H1 (cell line): Measurements from ENCODE around the gene SLC7A5. TPM values are rescaled to one million over a fixed set of nuclear protein-coding genes. Genes with fewer than 3 reads are reported as not detected.

Experiments
- CTCF ChIA-PET: fragments of 300-600 bp; sonication (Branson Sonifier 250); formaldehyde crosslinking; loops from one replicate; lab custom pipeline; 2021; ENCODE audit not compliant: partially characterized antibody; lab: Charles Lee
- POLR2A ChIA-PET: fragments of 300-600 bp; sonication (Branson Sonifier 250); formaldehyde crosslinking; loops from one replicate; lab custom pipeline; 2021; ENCODE audit warnings: inconsistent platforms; ENCODE audit not compliant: partially characterized antibody; lab: Charles Lee
- DNase-seq, 2 experiments: peaks; one replicate each; pipeline versions ENCODE4 v3.0.0 to v3.0.0-alpha.2; 2010 to 2022; ENCODE audit warnings: low spot score in 2 of 2, low read depth in 1 of 2, mixed read lengths in 1 of 2
- FAIRE-seq: peaks from 2 replicates; lab custom pipeline; 2011; peaks lifted over from hg19 to GRCh38; lab: Jason Lieb, UNC
- H2AFZ ChIP-seq: 2 replicates; pipeline ENCODE4 v1.8.1; 2012; ENCODE audit warnings: low read length, inconsistent platforms
- H2AK5ac ChIP-seq: 2 replicates; pipeline ENCODE4 v1.6.1; 2013; ENCODE audit warnings: low read depth, low read length
- H2BK120ac ChIP-seq: replicated peaks from 2 replicates; pipeline ENCODE3; 2013; ENCODE audit warnings: low read depth, low read length, inconsistent platforms
- H2BK12ac ChIP-seq: 2 replicates; pipeline ENCODE4 v1.6.1; 2013; ENCODE audit warnings: low read depth, low read length
- H2BK15ac ChIP-seq: 2 replicates; pipeline ENCODE4 v1.6.1; 2013; ENCODE audit warnings: low read length
- H2BK20ac ChIP-seq: 2 replicates; pipeline ENCODE4 v1.6.1; 2013; ENCODE audit warnings: low read length
- H2BK5ac ChIP-seq: 2 replicates; pipeline ENCODE4 v1.6.1; 2013; ENCODE audit warnings: low read depth, low read length
- H3K14ac ChIP-seq: 2 replicates; pipeline ENCODE4 v1.6.1; 2013; ENCODE audit warnings: inconsistent platforms; ENCODE audit not compliant: insufficient read length
- H3K18ac ChIP-seq: 2 replicates; pipeline ENCODE4 v1.6.1; 2013; ENCODE audit warnings: low read length; ENCODE audit errors: extremely low read depth
- H3K23ac ChIP-seq: 2 replicates; pipeline ENCODE4 v1.6.1; 2013; ENCODE audit warnings: inconsistent platforms; ENCODE audit not compliant: insufficient read length
- H3K23me2 ChIP-seq: 2 replicates; pipeline ENCODE4 v1.6.1; 2013; ENCODE audit warnings: low read depth, low read length
- H3K27ac ChIP-seq: 2 replicates; pipeline ENCODE4 v1.6.1; 2011; ENCODE audit warnings: low read depth, low read length, inconsistent platforms
- H3K27me3 ChIP-seq, 4 experiments: replicated peaks in 1 of 4; 1 replicate in 1 of 4; 2 replicates in 3 of 4; pipeline versions ENCODE4 v1.6.1 to v1.8.1; 2011 to 2013; ENCODE audit warnings: low read length in 3 of 4, mild to moderate bottlenecking in 3 of 4, inconsistent platforms in 2 of 4, mixed read lengths in 2 of 4, moderate library complexity in 1 of 4; ENCODE audit not compliant: control insufficient read depth in 3 of 4, insufficient read depth in 3 of 4; ENCODE audit errors: extremely low read depth in 1 of 4
- H3K36me3 ChIP-seq, 4 experiments: 2 replicates each; pipeline versions ENCODE4 v1.6.1 to v1.8.1; 2011 to 2013; ENCODE audit warnings: mild to moderate bottlenecking in 4 of 4, low read length in 3 of 4, moderate library complexity in 2 of 4, control low read depth in 1 of 4, inconsistent platforms in 1 of 4; ENCODE audit not compliant: insufficient read depth in 4 of 4, control insufficient read depth in 2 of 4
- H3K4ac ChIP-seq: replicated peaks from 2 replicates; pipeline ENCODE3; 2013; ENCODE audit warnings: low read length, low read depth, mixed read lengths, inconsistent platforms; ENCODE audit not compliant: insufficient read length
- H3K4me1 ChIP-seq, 4 experiments: replicated peaks in 1 of 4; 1 replicate in 1 of 4; 2 replicates in 3 of 4; pipeline versions ENCODE4 v1.6.1 to v1.8.1; 2011 to 2013; ENCODE audit warnings: low read length in 3 of 4, inconsistent platforms in 2 of 4, mixed read lengths in 1 of 4; ENCODE audit not compliant: insufficient read depth in 4 of 4, control insufficient read depth in 3 of 4
- H3K4me2 ChIP-seq, 2 experiments: 2 replicates each; pipeline versions ENCODE4 v1.6.1 to v1.8.1; 2011 to 2013; ENCODE audit warnings: low read depth in 2 of 2, low read length in 2 of 2, control low read depth in 1 of 2, inconsistent platforms in 1 of 2, mild to moderate bottlenecking in 1 of 2; ENCODE audit not compliant: insufficient read depth in 1 of 2
- H3K4me3 ChIP-seq, 4 experiments: fragments of 200-600, 300-600 bp in 1 of 4; sonication (generic), shearing (Covaris generic), sonication (Bioruptor Twin) in 1 of 4; 2 replicates each; pipeline versions ENCODE4 v1.5.1 to v1.8.1; 2011 to 2016; ENCODE audit warnings: low read length in 4 of 4, low read depth in 3 of 4, control low read depth in 2 of 4, inconsistent platforms in 2 of 4, mild to moderate bottlenecking in 2 of 4, mixed read lengths in 1 of 4, moderate library complexity in 1 of 4; ENCODE audit not compliant: insufficient read depth in 2 of 4; ENCODE audit errors: extremely low read depth in 1 of 4
- H3K56ac ChIP-seq: replicated peaks from 2 replicates; pipeline ENCODE3; 2013; ENCODE audit warnings: low read depth, mild to moderate bottlenecking, mixed read lengths, low read length, inconsistent platforms; ENCODE audit not compliant: insufficient read length
- H3K79me1 ChIP-seq: 2 replicates; pipeline ENCODE4 v1.6.1; 2013; ENCODE audit warnings: low read depth, low read length, control low read depth
- H3K79me2 ChIP-seq, 2 experiments: 2 replicates each; pipeline versions ENCODE4 v1.6.1 to v1.8.1; 2012 to 2013; ENCODE audit warnings: low read length in 2 of 2, mild to moderate bottlenecking in 2 of 2, inconsistent platforms in 1 of 2; ENCODE audit not compliant: insufficient read depth in 2 of 2, control insufficient read depth in 1 of 2
- H3K9ac ChIP-seq, 4 experiments: replicated peaks in 1 of 4; 1 replicate in 1 of 4; 2 replicates in 3 of 4; pipeline versions ENCODE4 v1.6.1 to v1.8.1; 2011 to 2013; ENCODE audit warnings: low read depth in 3 of 4, low read length in 3 of 4, control low read depth in 2 of 4, mild to moderate bottlenecking in 2 of 4, moderate library complexity in 2 of 4, inconsistent platforms in 1 of 4; ENCODE audit errors: extremely low read depth in 1 of 4
- H3K9me3 ChIP-seq, 2 experiments: 2 replicates each; pipeline versions ENCODE4 v1.6.1 to v1.8.1; 2012 to 2013; ENCODE audit warnings: mild to moderate bottlenecking in 2 of 2, moderate library complexity in 2 of 2, control low read depth in 1 of 2, inconsistent platforms in 1 of 2, low read depth in 1 of 2, low read length in 1 of 2, mixed read lengths in 1 of 2; ENCODE audit not compliant: insufficient read depth in 2 of 2
- H4K20me1 ChIP-seq, 2 experiments: replicated peaks in 1 of 2; 2 replicates each; pipeline versions ENCODE3 to v1.8.1; 2011 to 2013; ENCODE audit warnings: inconsistent platforms in 2 of 2, low read length in 2 of 2, mild to moderate bottlenecking in 1 of 2; ENCODE audit not compliant: insufficient read depth in 2 of 2, control insufficient read depth in 1 of 2
- H4K5ac ChIP-seq: 2 replicates; pipeline ENCODE4 v1.6.1; 2013; ENCODE audit warnings: low read length, low read depth, mixed read lengths, inconsistent platforms; ENCODE audit not compliant: insufficient read length
- H4K8ac ChIP-seq: 2 replicates; pipeline ENCODE4 v1.8.0; 2013; ENCODE audit warnings: mild to moderate bottlenecking, moderate library complexity, low read length, inconsistent platforms; ENCODE audit not compliant: insufficient read depth; ENCODE audit errors: extremely low read depth
- H4K91ac ChIP-seq: replicated peaks from 2 replicates; pipeline ENCODE3; 2013; ENCODE audit warnings: low read length, mixed read lengths, inconsistent platforms; ENCODE audit not compliant: insufficient read length
- CBX5 ChIP-seq: fragments of 300-800, 300-1000 bp; sonication (generic); IDR thresholded peaks from 2 replicates; pipeline ENCODE4 v1.7.1; 2016; ENCODE audit warnings: antibody characterized with exemption, low read length, low read depth
- CHD2 ChIP-seq: IDR thresholded peaks from 2 replicates; pipeline ENCODE4 v1.6.1; 2012; ENCODE audit warnings: low read length, improper control_type of control experiment
- CREB1 ChIP-seq: IDR thresholded peaks from 2 replicates; pipeline ENCODE4 v1.6.1; 2012; ENCODE audit warnings: inconsistent platforms
- EGR1 ChIP-seq: IDR thresholded peaks from 2 replicates; pipeline ENCODE4 v1.6.1; 2011; ENCODE audit warnings: low read depth, low read length, borderline replicate concordance
- HDAC2 ChIP-seq, 2 experiments: fragments of 300-600 bp in 1 of 2; sonication (generic) in 1 of 2; IDR thresholded peaks; 2 replicates each; pipeline ENCODE4 v1.6.1; 2011 to 2012; ENCODE audit warnings: low read depth in 2 of 2, low read length in 2 of 2, mild to moderate bottlenecking in 2 of 2, moderate library complexity in 2 of 2, borderline replicate concordance in 1 of 2, inconsistent platforms in 1 of 2
- JUN ChIP-seq: IDR thresholded peaks from 2 replicates; pipeline ENCODE4 v1.6.1; 2011; ENCODE audit warnings: low read depth, mild to moderate bottlenecking, improper control_type of control experiment, low read length
- JUND ChIP-seq: IDR thresholded peaks from 2 replicates; pipeline ENCODE4 v1.6.1; 2011; ENCODE audit warnings: mild to moderate bottlenecking, improper control_type of control experiment, low read length
- POLR2AphosphoS5 ChIP-seq: IDR thresholded peaks from 2 replicates; pipeline ENCODE4 v1.6.1; 2011; ENCODE audit warnings: low read depth, low read length
- RBBP5 ChIP-seq: IDR thresholded peaks from 2 replicates; pipeline ENCODE4 v1.7.1; 2012; ENCODE audit warnings: low read depth, mild to moderate bottlenecking, inconsistent platforms, low read length, moderate library complexity, borderline replicate concordance
- SIX5 ChIP-seq: IDR thresholded peaks from 2 replicates; pipeline ENCODE4 v1.6.1; 2011; ENCODE audit warnings: mild to moderate bottlenecking, low read depth, low read length
- TCF12 ChIP-seq: IDR thresholded peaks from 2 replicates; pipeline ENCODE4 v1.6.1; 2011; ENCODE audit warnings: low read depth, mild to moderate bottlenecking, low read length
- ZNF274 ChIP-seq: IDR thresholded peaks from 2 replicates; pipeline ENCODE4 v1.7.0; 2012; ENCODE audit warnings: low read length, borderline replicate concordance; ENCODE audit errors: extremely low read depth
- WGBS, 2 experiments: shearing (Covaris generic) in 1 of 2; methylation state at CpG; one replicate each; pipeline versions ENCODE4 v1.1.6 to v1.1.7; 2013 to 2015; ENCODE audit warnings: low lambda C conversion rate in 2 of 2, mixed read lengths in 2 of 2, inconsistent platforms in 1 of 2, low coverage in 1 of 2, missing lambda C conversion rate in 1 of 2; ENCODE audit not compliant: insufficient replicate concordance in 2 of 2, insufficient coverage in 1 of 2, insufficient read length in 1 of 2; ENCODE audit errors: extremely low coverage in 1 of 2, missing lambda C conversion rate in 1 of 2; 5-methylcytosine and 5-hydroxymethylcytosine counted together
- polyA plus RNA-seq, 7 experiments: library from polyadenylated mRNA; depleted of rRNA in 3 of 7; stranded (reverse) in 5 of 7; unstranded in 2 of 7; fragments of >200 nt in 5 of 7; fragments of 200-250 nt in 2 of 7; gene quantifications; 1 replicate in 5 of 7; 2 replicates in 1 of 7; 4 replicates in 1 of 7; pipeline versions ENCODE4 v1.2.1 to v1.2.3, GENCODE V29; 2011 to 2013; ENCODE audit warnings: missing spikeins in 2 of 7, mixed read lengths in 2 of 7
- total RNA-seq: library from RNA; stranded (reverse); fragmentation: NEBNext Ultra II Directional; extraction: Animal tissue kit (Norgen Biotek cat#: 25700); gene quantifications from 2 replicates; pipeline ENCODE4 v1.2.1, GENCODE V29; 2021

The SLC7A5 gene
- total and polyA plus RNA-seq, 2 of the 8 experiments (the other 6 are each of a cell fraction or from before 2014, with no cell fraction given), result 68.2 to 341 TPM

DNA sequence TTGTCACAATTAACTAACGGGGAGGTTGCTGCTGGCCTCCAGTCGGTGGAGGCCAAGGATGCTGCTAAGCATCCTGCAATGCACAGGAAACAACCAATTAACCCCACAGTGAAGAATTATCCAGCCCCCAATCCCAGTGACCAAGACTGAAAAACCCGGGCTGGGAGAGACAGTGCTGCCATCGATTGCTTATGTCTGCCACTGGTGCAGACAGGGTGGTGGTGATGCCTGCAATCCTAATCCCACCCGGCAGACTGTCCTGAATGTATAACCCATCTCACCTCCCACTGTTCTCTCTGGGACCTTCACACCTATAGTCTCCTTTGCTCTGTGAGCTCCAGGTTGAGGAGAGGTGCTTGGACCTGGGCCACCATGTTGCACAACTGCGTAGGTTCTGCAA, 61.2 kb downstream of the SLC7A5 start:
- H3K18ac ChIP-seq, result no peak overlapping the region
- 0 out of 2 replicates have a peak overlapping the region, but pooled peaks have one; percentile 48 for H4K8ac ChIP-seq
- H3K23ac ChIP-seq, result no peak overlapping the region
- no peaks in the 10 kb centered on the region for H3K36me3 ChIP-seq
- FAIRE-seq (no peak), DNase-seq (no peak)
- no peak overlapping the region for H2BK20ac ChIP-seq
- no peak overlapping the region for H3K9ac ChIP-seq
- no peak overlapping the region for H2BK120ac ChIP-seq
- H3K27ac ChIP-seq, result no peak overlapping the region
- H3K4me2 ChIP-seq, result no peak overlapping the region
- no peaks in the 10 kb centered on the region for H3K9me3 ChIP-seq
- no peak overlapping the region for H3K4me3 ChIP-seq
- WGBS, 2 experiments, result 96% methylated on average over 6 of the region's 6 CpGs; no CpG with 5 or more reads in 1 of the 2 experiments
- H4K91ac ChIP-seq, result no peak overlapping the region
- H3K79me2 ChIP-seq, result no peaks in the 10 kb centered on the region
- H3K79me1 ChIP-seq, result no peaks in the 10 kb centered on the region
- CTCF ChIA-PET, result interaction anchor here (1.1 to 2.5 kb wide), 4 partner anchors 10 to 38 kb away, joined by 3 to 13 read pairs (median 8); no protein-coding TSS in a partner anchor
- no peaks in the 10 kb centered on the region for H3K27me3 ChIP-seq
- no peak overlapping the region for H2AK5ac ChIP-seq
- no peak overlapping the region for H2BK5ac ChIP-seq
- H3K4ac ChIP-seq, result no peak overlapping the region
- H3K4me1 ChIP-seq, result peaks cover 0 to 14% (median 0%) of the 10 kb centered on the region in 4 experiments; a peak in 3 of 7 replicates
- H3K56ac ChIP-seq, result no peak overlapping the region
- H2AFZ ChIP-seq, result no peak overlapping the region
- no peaks in the 10 kb centered on the region for H4K20me1 ChIP-seq
- H4K5ac ChIP-seq, result no peak overlapping the region
- no peak overlapping the region for H2BK15ac ChIP-seq
- POLR2A ChIA-PET, result interaction anchor here (0.7 to 6.0 kb wide), 9 partner anchors 10 to 61 kb away, joined by 3 to 30 read pairs (median 8); partner anchors contain the start of gene SLC7A5
- no peak overlapping the region for H2BK12ac ChIP-seq
- no peaks in the 10 kb centered on the region for H3K23me2 ChIP-seq
- H3K14ac ChIP-seq, result no peak overlapping the region
- TF ChIP-seq JUN, result no peak
- TF ChIP-seq CHD2, result no peak
- no peak for TF ChIP-seq CBX5
- TF ChIP-seq POLR2AphosphoS5, result no peak
- no peak for TF ChIP-seq ZNF274
- no peak for TF ChIP-seq JUND
- no peak for TF ChIP-seq CREB1
- no peak for TF ChIP-seq SIX5
- TF ChIP-seq HDAC2 (IDR thresholded peaks at IDR 0.05; ENCODE audit: borderline replicate concordance in 1 of 2, low read depth in 2 of 2, low read length in 2 of 2), result no peak
- no peak for TF ChIP-seq EGR1
- TF ChIP-seq TCF12, result no peak
- no peak for TF ChIP-seq RBBP5
